ENCODE results near the gene SPSB4.

DNA sequence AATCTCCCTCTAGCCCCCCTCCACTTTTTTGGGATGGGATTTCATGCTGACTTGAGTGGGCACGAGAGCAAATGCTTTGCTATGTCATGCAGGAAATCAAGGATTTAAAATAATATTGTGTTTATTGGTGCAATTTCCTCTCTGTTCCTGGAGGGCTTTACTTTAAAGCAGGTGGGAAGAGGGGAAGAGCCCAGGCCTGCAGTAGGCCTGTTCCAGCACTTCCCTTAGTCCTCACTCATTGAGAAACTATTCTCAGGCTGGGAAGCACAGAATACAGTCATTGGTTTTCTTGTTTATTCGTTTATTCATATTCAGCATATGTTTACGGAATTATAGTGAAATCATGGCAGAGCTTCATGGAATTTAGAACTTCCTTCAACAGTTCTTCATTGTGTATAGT is 41.7 kb upstream of the SPSB4 start:
- no peak for TF ChIP-seq POLR2A (IDR thresholded peaks at IDR 0.05)
- TF ChIP-seq, protein P1, sequence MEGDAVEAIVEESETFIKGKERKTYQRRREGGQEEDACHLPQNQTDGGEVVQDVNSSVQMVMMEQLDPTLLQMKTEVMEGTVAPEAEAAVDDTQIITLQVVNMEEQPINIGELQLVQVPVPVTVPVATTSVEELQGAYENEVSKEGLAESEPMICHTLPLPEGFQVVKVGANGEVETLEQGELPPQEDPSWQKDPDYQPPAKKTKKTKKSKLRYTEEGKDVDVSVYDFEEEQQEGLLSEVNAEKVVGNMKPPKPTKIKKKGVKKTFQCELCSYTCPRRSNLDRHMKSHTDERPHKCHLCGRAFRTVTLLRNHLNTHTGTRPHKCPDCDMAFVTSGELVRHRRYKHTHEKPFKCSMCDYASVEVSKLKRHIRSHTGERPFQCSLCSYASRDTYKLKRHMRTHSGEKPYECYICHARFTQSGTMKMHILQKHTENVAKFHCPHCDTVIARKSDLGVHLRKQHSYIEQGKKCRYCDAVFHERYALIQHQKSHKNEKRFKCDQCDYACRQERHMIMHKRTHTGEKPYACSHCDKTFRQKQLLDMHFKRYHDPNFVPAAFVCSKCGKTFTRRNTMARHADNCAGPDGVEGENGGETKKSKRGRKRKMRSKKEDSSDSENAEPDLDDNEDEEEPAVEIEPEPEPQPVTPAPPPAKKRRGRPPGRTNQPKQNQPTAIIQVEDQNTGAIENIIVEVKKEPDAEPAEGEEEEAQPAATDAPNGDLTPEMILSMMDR (IDR thresholded peaks at IDR 0.05), result no peak
- TF ChIP-seq EP300 (IDR thresholded peaks at IDR 0.05; ENCODE audit: low read depth), result no peak

Measured in transverse colon (tissue), 3 donors.